ENCODE measurements around the gene TWSG1.
"Not testable (repeated sequence)": the region's sequence is repeated elsewhere in the genome, so short reads cannot be mapped to it uniquely, and the experiment has no call there.

Gene TWSG1

DNA sequence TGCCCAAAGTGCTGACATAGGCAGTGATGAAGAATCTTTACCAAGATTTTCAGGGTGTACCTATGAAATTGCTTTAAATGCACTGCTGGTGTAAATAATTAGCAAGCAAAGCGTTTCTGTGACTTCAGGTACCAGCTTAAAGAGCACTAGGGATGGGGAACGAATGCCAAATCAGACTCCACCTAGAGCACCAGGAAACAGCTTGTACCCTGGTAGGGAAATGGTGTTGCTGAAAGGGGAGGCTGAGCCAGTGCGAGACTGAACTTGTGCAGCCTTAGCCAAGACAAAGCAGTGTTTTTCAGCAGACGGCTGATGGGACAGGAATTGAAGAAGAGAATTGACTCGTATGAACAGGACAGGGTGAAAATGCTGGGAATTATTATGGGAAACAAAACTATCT lies 65.6 kb downstream of the TWSG1 start:
- peak; percentile 8 for DNase-seq

DNA sequence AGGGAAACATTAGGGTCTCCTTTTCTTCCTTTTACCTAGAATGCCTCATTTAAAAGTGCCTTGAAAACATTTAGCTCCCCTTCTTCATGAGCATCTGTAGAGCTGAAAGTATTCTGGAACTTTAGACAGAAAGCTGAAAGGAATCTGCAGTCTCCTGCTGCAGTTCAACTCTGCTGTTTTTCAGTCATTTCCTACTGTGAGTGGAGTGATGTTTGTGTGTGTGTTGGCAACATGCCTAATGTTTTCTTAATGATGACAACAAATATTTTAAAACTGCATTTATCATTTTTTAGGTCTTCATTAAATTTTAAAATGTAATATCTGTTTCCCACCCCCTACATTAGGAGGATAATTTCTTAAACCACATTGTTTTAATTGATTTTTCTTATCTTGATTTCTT lies 66.6 kb downstream of the TWSG1 start:
- no peak for DNase-seq

DNA sequence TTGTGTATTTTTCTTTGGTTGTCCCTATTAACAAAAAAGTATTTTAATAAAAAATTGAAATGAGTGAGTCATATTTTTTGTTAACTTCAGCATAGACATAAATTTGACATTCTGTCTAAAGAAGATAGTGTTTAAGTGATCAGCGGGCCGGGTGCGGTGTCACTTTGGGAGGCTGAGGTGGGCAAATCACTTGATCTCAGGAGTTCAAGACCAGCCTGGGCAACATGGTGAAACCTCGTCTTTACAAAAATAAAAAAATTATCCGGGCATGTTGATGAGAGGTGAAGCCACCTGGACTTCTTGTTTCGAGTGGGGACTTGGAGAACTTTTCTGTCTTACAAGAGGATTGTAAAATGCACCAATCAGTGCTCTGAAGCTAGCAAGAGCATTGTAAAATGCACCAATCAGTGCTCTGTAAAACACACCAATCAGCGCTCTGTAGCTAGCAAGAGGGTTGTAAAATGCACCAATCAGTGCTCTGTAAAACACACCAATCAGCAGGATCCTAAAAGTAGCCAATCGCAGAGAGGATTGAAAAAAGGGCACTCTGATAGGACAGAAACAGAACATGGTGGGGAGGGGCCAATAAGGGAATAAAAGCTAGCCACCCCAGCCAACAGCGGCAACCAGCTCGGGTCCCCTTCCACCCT lies 67.9 kb downstream of the TWSG1 start:
- not testable (repeated sequence) for DNase-seq

DNA sequence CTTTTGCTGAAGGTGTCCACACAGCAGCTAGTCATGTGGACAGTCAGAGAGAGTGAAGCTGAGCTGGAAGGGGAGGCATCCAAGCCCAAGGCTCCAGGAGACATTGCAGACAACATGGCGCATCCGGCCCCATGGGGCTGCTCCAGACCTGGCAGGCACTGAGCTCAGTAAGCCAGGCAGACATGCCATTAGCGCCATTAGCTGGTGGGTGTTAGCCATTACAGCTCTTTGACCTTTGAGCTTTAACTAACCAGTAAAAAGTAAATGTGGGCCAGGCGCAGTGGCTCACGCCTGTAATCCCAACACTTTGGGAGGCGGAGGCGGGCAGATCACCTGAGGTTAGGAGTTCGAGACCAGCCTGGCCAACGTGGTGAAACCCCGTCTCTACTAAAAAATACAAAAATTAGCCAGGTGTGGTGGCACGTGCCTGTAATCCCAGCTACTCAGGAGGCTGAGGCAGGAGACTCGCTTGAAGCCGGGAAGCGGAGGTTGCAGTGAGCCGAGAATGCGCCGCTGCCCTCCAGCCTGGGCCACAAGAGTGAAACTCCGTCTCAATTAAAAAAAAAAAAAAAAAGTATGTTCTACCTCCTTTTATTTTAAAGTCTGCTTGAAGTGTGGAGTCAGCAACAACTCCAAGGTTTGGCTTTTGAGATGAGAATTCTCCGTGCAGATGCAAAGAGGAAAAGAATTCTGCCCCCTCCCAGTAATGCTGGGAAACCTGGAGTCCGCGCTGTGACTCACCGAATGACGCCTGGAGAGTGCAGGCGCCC lies 69.4 kb downstream of the TWSG1 start:
- DNase-seq = no peak

DNA sequence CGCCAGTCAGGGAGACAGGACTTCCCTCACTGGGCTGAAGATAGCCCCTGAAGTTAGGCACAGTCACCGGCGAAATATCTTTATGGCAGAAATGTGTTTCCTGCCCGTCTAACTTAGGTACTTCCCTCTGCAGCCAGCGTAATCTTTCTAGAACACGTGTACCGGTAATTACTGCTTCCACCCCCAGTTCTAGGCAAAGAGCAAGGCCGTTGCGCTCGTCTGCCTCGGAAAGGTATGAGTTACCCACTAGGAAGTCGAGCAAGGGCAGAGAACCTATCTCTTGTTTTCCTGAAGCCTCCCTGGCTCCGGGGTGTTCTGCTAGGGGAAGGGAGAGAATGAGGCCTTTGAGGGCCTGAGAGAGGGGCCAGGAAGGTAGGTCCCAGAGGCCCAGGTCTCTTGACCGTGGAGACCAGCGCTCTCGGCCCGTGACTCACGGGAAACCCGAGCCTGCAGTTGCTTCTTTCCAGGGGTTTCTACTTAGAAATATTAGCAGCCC lies 70.0 kb downstream of the TWSG1 start:
- DNase-seq = no peak

DNA sequence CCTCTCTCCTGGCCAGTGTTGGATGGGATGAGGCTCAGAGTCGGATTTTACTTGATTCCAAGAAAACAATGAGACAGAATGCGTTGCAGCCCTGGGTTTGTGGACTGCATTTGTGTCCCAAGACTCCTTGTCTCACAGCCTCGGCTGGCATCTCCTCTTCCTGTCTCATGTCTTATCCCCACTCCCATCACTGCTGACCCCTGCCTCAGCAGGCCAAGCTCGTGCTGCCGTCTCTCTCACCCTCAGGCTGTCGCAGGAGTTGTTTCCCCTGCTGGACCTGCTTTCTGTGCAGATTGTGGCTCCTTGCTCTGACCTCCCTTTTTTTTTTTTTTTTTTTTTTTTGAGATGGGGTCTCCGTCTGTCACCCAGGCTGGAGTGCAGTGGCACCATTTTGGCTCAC lies 70.6 kb downstream of the TWSG1 start:
- no peak for DNase-seq

DNA sequence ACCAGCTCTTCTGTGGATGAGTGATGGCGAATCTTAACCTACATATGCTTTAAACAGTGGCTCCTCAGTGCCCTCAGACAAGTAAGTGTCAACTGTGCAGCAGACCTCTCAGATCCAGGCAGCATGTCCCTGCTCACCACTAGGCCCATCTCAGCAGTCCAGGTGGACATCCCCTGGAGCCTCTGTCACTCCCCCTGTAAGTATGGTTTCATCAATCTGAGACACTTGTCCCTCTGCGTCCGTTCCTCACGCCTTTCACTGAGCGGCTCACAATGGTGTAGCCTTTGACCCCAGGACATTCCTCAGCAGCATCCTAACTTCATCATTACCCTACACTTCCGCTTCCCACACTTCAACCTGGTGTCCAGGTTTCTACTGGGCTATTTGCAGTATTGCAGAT lies 71.4 kb downstream of the TWSG1 start:
- no peak for DNase-seq

DNA sequence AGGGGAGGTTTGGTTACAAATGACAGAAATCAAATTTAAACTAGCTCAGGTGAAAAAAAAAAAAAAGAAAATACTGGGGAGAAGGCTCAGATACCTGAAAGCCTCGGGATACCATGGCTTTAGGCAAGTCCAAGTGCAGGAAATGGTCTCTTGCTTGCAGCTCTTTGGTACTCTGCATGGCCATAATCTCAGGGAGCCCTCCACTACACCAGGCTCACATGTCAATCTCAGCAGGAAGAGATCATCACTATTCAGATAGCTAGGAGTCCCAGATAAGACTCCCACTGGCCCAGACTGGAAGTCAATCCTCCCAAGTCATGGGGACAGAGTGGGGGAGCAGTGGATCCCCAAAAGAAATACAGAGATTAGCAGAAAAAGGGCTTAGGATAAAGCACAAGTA lies 75.9 kb downstream of the TWSG1 start:
- no peak for DNase-seq

DNA sequence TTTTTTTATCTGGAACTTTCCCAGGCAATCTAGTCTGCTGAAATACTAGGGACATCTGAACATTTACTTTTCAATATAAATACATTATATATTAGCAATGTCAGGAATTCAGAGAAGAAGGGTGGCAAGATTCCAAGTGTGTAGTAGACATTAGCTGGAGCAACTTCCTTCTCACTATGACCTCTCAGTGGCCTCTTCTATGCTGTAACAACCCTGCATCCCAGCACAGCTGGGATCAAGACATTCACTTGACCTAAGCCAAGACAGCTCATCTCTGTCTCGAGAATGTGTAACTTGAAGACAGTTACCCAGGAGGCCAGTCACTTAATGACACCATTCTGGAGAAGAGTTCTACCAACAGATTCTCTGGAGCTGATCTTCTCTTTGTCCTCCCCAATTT lies 79.0 kb downstream of the TWSG1 start:
- no peak for DNase-seq

DNA sequence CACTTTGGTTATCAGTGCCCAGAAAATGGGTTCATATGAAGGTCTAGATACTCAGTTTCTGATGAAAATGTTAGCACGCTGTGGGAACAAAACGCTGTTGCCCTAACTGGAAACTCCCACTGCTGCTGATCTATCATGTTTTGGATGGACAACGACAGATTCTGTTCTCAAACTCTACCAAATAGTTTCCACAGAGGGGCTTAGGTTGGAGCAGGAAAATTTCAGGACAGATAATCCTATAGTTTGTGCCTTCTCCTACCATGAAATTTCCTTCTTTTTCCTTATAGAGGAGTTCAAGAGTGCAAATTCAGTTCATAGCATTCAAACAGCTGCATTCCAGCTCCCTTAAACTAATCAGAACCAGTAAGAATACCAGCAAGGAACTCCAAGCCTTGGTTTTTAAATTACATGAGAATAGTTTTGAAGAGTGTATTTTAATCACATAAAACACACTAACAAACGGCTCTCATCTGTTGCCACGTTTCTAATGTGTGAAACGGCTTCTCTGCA lies 82.0 kb downstream of the TWSG1 start:
- DNase-seq = no peak

DNA sequence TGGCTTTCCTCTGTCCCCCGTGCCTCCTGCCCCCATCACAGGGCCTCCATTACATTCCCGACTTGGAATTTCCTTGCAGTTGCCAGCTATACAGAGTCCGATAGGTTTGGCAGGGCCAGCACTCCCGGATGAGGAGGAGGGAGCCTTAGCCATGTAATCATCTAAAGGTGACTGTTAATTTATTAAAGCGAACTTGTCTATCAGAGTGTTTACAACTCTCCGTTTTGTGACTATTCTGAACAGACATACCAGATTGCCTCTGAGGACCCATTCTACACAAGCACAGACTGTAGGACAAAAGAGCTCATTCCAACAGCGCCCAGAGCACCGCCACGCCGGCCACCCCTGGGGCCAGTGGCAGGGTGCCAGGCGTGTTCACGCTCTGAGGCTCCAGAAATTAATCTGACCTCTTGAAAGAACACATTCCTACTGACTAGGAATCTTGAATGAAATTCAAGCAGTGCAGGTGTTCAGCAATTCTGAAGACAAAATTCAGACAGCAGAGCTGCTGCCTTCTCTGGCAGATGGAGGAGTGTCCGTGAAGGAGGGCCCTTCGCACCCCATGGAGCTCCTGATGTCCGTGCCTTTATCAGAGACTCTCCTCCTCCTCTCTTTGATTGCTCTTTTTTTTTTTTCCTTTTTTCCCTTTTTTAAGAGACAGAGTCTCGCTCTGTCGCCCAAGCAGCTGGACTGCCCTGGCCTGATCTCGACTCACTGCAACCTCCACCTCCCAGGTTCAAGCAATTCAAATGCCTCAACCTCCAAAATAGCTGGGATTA lies 82.7 kb downstream of the TWSG1 start:
- DNase-seq = no peak

DNA sequence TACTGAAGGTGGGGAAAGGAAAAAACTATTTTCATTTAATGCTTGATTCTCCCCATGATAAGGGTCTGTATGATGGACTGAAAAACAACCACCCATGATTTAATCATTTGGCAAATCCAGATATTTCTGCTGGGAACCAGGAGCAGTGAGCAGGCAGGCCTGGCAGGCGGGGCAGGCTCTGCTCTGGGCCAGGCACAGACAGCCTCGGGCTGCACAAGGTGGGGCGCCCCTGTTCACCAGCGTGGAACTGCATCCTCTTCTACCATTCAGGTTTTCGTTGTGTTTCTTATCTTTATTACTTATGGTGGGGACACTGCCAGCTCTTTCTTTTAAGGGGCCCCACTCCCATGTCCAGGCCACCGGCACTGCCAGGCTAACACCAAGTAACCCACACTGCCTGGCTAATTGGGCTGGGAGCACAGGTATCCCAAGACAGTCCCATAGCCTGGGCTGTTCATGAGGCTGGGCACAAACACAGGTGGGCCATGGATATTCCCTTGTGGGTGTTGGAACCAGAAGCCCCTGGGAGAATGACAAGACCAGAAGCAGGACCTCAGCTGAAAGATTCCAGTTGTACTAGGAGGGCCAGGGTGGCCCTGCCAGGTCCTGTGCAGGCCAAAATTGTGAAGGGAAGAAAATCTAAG lies 83.6 kb downstream of the TWSG1 start:
- no peak for DNase-seq

DNA sequence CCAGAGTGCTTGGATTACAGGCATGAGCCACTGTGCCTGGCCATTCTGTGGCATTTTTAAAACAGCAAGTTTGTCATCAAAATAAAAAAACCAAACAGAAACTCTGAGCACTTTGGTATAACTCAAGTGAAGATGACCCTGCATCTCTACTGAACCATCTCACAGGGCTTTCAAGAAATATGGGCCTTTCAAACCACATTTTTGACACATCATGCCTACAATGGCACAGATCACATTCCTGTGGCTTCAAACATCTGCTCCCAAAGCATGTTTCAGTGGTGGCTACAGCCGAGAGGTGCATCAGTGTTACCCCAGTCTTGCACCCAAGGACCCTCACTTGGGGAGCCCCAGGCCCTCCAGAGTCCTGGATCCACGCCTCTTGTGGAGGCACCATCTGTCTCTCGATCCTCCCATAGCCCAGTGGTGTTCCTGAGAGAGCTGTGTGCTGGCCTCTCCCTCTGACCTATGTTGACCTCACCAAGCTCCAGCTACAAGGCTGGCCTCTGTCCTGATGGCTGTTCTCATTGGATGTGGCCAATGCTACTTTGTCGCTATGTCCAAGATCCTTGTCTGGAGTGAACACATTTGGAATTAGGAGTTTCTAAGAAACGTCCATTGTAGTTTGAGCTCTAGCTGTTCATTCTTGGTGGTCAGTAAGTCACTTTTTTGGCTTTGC lies 85.5 kb downstream of the TWSG1 start:
- no peak for DNase-seq

DNA sequence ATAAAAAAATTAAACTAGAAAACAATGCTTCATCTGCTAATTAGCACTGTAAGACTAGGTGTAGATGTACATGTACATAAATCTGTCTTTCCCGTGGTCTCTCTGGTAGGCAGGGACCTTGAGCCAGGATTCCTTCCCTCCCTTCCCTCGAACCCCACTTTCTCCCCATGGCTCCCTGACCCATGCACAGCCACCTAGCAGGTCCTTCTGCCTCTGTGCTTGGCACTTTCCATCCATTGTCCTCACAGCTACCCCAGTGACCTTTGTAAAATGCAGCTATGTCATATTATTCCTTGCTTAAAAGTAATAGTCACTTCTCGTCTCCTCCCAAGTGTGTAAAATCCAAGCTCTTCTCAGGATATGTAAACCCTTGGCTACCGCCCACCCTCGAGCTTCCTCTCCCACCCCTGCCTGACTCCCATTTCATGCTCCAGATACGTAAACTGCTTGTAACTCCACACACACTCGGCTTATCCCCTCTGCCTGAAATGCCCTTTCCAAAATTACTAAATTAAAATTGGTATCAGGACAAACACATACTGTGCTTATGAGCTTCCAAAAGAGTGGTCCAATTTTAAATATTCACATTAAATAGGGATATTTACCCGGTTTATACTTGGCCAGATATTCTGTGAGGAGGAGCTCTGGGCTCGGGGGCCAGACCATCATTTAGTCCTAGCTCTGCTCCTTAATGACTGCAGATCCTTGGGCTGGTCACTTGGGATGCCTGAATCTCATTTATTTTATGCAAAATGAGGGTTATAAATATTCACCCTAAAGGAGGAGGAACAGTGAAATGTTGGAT lies 86.7 kb downstream of the TWSG1 start:
- no peak for DNase-seq

DNA sequence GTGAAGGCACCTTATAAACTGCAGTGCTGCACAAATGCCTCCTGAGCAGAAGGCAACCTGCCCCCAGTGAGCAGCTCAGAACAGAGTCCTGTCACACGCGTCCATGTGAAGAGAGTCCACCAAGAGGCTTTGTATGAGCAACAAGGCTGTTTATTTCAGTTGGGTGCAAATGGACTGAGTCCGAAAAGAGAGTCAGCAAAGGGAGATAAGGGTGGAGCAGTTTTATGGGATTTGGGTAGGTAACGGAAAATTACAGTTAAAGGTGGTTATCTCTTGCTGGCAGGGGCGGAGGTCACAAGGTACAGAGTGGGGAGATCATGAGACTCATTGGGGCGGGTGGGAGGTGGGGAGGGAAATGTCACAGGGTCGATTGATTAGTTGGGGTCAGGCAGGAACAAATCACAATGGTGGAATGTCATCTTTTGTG lies 87.3 kb downstream of the TWSG1 start:
- DNase-seq = no peak

DNA sequence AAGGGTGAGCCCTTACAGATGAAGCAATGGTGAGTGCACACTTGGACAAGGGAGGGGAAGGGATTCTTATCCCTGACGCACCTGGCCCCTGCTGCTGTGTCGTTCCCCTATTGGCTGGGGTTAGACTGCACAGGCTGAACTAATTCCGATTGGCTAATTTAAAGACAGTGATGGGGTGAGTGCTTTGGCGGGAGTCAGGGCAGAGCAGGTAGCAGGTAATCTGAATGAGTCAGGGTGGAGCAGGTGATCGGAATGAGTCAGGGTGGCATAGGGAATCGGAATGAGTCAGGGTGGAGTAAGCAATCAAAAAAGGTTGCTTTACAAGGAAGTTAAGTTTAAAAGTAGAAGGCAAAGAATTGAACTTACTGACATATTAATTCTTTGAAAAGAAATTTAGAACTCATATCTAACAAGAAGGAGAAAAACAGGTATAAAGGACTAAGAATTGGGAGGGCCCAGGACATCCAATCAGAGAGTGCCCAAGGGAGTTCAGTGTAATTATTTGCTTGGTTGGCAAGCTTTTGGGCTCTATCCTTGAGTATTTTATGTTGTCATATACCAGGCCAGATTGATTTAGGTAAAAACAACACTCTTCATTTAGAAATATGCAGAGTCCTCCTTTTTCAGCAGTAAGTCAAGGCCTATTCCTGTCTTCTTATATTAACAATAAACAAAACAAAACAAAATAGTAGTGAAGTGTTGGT lies 88.4 kb downstream of the TWSG1 start:
- no peak for DNase-seq

DNA sequence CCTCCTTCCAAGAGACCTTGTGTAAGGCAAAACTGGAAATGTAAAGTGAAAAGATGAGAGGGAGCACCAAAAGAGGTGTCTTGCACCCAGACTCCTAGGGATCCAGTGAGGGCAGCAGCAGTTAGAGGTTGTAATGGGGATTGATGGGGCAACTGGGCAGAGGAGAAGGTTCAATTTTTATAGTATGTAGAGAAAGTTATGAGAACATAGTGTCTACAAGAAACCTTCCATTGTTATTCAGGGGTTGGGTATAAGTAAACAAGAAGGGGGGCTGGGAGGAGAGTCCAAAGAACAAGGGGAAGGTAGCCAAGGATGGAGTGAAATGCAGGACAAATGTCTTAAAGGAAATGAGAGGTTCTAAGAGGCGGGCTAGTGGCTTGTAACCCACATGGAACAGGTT lies 89.1 kb downstream of the TWSG1 start:
- DNase-seq = not testable (repeated sequence)

DNA sequence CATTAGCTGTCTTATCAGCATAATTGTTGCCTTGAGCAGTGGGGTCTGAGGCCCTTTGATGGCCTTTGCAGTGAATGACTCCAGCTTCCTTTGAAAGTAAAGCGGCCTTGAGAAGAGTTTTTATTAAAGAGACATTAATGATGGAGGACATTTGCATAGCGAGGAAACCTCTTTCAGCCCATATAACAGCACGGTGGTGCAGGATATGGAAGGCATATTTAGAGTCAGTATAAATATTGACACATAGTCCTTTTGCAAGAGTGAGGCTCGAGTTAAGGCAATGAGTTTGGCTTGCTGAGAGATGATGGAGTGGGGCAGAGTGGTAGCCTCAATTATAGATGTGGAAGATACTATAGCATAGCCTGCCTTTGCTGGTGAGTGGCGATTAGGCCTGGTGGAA lies 89.7 kb downstream of the TWSG1 start:
- DNase-seq = not testable (repeated sequence)

DNA sequence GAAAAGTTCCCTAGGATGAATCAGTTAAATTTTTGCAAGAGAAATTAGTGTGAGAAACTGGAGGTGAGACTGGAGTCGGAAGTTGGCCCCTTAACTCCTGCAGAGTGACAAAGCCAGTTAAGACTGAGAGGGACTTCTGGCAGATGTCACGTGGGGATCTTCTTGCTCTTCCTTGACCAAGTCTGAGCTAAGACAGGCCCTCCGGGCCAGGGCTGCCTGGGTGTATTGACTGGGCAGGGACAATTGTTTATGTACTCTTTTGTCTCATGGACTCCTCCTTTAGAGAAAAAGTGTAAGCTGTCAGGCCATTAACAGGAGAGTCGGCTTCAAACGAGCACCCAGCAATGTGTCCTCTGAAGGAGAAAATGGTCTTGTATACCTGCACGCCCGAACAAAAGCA lies 92.2 kb downstream of the TWSG1 start:
- DNase-seq = no peak

DNA sequence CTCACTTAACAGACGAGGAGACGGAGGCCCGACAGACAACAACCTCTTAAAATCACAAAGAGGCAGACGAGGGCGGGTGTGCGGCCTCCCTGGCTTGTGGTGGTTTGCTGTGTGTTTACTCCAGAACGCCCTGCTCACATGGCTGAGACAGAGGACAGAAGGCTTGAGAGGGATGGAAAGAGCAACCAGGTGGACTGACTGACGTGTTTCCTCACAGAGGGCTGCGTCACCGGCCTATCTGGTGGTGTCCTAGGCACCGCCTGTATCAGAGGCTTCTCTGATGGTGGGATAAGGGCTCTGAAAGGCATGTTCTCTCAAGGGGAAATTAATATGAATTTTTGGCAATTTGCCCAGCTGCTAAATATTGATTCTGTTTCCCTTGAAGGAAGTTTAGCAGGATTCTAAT lies 93.7 kb downstream of the TWSG1 start:
- no peak for DNase-seq
